Fibroblast of mammary gland (primary cell): ENCODE measurements around the gene ALPP.

Experiments
- DNase-seq: peaks from one replicate; pipeline ENCODE4 v3.0.0-alpha.2; 2010; ENCODE audit warnings: low read depth
- H3K4me3 ChIP-seq: 2 replicates; pipeline ENCODE4 v1.5.1; 2011; ENCODE audit warnings: low read depth, mild to moderate bottlenecking, low read length, moderate library complexity; ENCODE audit not compliant: control insufficient read depth
- TF ChIP-seq, protein P1 (sequence below): conservative IDR thresholded peaks from 2 replicates; pipeline ENCODE4 v1.5.1; 2011; ENCODE audit warnings: low read depth, low read length, inconsistent platforms; ENCODE audit not compliant: control insufficient read depth, insufficient read depth

ALPP gene

DNA sequence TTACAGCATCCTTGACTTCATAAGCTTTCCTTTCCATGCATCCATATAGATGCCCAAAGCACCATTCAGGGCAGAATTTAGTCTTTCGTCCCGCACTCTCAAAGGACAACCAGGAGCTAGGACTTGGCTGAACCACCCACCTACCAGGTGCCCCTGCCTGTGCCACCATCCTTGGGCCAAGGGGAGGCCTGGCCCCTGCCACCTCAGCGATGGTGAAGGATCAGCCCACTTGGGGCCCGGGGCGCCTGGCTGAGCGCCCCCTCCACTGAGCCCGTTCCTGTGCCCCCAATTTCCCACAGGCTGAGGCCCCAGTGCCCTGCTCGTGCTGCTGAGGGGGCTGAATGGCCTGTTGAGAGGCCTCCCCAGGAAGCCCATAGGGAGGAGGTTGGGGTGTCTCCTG, 33.3 kb upstream of the ALPP start:
- H3K4me3 ChIP-seq, result no peak overlapping the region
- TF ChIP-seq, protein P1, sequence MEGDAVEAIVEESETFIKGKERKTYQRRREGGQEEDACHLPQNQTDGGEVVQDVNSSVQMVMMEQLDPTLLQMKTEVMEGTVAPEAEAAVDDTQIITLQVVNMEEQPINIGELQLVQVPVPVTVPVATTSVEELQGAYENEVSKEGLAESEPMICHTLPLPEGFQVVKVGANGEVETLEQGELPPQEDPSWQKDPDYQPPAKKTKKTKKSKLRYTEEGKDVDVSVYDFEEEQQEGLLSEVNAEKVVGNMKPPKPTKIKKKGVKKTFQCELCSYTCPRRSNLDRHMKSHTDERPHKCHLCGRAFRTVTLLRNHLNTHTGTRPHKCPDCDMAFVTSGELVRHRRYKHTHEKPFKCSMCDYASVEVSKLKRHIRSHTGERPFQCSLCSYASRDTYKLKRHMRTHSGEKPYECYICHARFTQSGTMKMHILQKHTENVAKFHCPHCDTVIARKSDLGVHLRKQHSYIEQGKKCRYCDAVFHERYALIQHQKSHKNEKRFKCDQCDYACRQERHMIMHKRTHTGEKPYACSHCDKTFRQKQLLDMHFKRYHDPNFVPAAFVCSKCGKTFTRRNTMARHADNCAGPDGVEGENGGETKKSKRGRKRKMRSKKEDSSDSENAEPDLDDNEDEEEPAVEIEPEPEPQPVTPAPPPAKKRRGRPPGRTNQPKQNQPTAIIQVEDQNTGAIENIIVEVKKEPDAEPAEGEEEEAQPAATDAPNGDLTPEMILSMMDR, result no peak
- DNase-seq, result no peak

DNA sequence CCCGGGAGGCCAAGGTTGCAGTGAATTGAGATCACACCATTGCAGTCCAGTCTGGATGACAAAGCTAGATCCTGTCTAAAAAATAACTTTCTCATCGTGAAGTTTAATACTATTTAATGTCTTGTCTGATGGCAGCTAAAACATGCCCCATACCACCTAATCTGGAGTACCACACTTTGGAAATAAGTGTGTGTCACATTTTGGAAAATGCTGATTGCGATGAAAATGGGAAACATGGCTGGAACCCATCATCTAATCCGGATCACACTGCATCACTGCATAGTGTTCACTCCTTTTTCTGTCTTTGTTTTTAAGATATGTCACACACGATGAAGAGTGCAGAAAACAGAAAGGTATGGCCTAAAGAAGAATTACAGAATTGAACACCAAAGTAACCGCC, 31.2 kb upstream of the ALPP start:
- TF ChIP-seq, protein P1, result no peak
- no peak for DNase-seq
- no peak overlapping the region for H3K4me3 ChIP-seq

DNA sequence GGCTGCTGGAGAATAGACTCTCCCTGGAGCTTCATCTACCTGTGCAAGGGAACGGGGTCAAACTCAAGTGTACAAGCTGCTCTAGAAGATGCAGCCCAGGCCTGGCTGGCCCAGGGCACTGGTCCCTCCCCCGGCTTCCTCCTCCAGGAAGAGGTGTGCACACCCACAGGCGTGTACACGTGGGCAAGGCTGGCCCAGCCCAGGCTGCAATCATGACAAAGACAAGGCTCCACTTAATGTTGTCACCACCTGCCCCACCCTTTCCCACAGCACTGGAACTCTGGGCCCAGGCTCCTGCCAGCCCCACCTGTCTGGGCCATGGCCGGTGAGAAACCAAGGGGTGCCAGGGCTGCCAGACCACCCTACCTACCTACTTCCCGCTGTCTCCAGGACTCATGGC, 29.6 kb upstream of the ALPP start:
- TF ChIP-seq, protein P1, result no peak
- no peak overlapping the region for H3K4me3 ChIP-seq
- DNase-seq, result no peak

DNA sequence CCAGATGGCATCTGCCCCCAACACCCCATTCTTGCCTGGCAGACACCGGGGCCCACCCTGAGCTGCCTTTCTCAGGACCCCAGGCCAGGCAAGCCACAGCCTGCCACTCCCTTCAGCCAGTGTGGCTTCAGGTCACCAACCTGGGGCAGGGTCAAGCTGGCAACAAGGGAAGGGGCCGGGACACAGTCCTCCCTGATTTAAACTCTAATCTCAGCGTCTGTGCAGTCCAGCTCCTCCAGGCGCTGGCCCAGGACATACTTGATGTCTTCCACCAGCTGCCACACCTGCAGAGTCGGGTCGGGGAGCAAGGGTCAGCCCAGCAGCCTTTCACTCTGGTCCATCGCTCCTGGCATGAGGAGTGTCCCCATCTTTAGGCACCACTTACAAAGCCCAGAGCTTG, 29.0 kb upstream of the ALPP start:
- H3K4me3 ChIP-seq, result no peak overlapping the region
- TF ChIP-seq, protein P1, result no peak
- no peak for DNase-seq

DNA sequence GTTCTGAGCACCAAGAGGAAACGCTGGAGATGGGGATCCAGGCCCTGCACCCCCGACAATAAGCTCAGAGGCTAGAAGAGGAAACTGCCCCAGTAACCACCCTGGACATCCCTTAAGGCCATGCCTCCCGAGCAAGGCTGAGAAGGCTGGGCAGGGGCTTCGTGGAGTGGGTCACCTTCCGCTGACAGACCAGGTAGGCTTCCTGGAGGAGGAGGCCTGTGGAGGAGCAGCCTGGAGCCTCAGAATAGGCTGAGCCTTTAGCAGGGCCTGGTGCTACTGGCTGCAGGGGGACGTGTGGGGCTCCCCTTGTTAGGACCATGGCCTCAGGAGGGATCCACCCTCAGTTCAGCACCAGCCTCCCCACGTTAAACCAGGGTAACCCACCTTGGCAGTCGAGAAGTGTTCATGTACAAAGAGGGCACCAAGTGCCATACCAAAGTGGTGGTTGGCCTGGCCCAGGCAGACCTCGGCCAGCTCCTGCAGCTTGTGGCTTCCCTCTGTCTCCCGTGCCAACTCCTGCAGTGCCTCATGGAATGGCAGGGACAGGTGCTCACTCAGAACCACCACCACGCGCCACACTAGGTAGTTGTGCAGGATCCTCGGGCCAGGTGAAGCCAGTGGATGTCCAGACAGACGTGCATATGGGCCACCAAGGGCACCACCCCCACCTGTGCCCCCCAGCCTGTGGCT, 28.5 kb upstream of the ALPP start:
- TF ChIP-seq, protein P1, result no peak

DNA sequence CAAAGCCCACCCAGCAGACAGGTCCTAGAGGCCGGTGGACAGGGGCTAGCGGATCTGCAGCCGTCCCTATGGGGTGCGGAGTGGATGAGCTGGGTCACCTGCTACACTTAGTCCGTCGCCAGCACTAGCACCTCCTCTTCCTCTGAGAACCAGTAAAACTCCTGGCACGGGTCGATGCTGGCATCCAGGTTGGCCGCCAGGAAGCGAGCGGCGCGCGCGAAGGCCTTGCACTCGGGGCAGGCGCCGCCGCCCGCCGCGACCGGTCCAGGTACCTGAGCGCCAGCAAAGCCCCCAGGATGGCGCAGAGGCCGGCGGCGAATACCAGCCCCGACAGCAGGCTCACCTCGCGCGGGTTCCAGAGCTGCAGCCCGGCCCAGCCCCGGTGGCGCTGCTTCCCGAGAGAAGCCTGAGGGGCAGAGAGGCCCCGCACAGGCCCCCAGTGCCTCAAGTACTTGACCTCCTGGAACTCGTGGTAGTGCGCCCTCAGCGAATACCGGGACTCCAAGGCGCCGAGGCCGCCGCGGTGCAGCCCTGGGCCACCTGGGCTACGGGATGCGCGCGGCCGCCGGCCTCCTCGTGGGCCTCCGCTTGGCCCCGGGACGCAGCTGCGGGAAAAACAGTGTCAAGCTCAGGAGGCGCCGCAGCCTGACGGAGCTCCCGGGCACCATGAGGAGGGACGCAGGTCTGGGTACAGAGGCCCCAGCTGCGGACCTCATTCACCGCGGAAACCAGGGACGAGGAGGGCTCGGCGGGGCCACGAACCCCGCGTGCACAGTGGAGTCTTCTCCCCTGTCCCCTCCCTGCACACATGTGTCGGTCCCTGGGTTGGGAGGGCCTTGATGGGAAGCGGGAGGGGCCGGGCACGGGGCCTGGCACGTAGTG, 27.5 kb upstream of the ALPP start:
- H3K4me3 ChIP-seq, result no peak overlapping the region
- no peak for DNase-seq
- TF ChIP-seq, protein P1, result no peak

More for the DNA sequence above, 28.5 kb upstream of the ALPP start:
- H3K4me3 ChIP-seq, result no peak overlapping the region
- DNase-seq, result no peak
